Measurements from ENCODE around the gene FAM180B.

FAM180B gene

DNA sequence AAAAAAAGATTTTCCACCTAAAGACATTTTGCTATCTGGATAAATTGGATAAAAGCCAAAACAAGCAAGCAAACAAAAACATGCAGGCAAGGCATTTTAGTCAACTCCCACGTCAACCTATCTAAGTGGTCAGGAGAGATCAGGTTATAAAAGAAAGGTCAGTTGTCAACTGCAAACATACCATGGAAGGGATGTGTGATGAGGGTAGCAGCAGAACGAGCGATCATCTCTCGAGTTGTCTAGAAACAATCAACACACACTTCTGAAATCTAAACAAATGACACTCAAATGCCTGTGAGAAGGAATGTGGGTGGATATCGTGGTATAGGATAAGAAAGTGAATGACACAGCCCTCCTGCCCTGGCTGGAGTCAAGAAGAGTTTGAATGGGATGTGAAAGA is 45.0 kb downstream of the FAM180B start:
- TF ChIP-seq, protein P1, sequence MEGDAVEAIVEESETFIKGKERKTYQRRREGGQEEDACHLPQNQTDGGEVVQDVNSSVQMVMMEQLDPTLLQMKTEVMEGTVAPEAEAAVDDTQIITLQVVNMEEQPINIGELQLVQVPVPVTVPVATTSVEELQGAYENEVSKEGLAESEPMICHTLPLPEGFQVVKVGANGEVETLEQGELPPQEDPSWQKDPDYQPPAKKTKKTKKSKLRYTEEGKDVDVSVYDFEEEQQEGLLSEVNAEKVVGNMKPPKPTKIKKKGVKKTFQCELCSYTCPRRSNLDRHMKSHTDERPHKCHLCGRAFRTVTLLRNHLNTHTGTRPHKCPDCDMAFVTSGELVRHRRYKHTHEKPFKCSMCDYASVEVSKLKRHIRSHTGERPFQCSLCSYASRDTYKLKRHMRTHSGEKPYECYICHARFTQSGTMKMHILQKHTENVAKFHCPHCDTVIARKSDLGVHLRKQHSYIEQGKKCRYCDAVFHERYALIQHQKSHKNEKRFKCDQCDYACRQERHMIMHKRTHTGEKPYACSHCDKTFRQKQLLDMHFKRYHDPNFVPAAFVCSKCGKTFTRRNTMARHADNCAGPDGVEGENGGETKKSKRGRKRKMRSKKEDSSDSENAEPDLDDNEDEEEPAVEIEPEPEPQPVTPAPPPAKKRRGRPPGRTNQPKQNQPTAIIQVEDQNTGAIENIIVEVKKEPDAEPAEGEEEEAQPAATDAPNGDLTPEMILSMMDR (IDR thresholded peaks at IDR 0.05) = no peak
